ENCODE data around the gene PCCA. TPM values are rescaled to one million over a fixed set of nuclear protein-coding genes. Genes with fewer than 3 reads are reported as not detected.
A peak's percentile ranks its signal among the peaks of the same experiment; 100 is the strongest.
"Not testable (repeated sequence)": the region's sequence is repeated elsewhere in the genome, so short reads cannot be mapped to it uniquely, and the experiment has no call there.

Gene PCCA
- total RNA-seq, 1 donor from 2014 or later: 65.6 TPM

DNA sequence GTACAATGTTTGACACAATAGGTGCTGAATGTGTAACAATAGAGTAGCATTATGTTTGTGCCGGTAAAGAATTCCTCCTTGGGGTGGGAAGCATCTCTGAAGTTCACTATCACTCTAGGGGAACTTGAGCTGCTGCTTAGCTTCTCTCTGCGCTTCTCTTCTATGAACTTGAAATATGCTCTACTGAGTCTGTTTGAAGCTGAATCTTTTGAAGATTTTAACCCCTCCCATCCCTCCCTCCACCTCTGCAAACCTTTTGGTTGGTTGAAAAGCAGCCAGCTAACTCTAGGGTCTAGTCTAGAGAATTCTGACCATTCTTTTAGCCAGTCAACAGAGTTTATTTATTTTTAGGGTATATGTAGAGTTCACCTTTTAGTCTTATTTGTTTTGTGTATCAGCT, 2.5 kb downstream of the PCCA start:
- intact Hi-C loops (cut with DNase I): no loop called here
- ATAC-seq (ENCODE audit: poor library complexity) (no peak), DNase-seq (no peak)

DNA sequence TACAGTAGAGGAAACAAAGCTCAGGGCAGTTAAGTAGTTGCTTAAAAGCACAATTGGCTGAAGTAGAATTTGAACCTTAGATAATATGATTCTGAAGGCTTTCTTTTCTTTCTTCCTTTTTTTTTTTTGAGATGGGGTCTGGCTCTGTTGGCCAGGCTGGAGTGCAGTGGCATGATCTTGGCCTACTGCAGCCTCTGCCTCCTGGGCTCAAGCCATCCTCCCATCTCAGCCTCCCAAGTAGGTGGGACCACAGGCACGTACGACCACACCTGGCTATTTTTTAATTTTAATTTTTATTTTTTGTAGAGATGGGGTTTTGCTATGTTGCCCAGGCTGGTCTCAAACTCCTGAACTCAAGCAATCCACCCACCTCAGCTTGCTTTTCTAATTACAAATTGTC, 3.4 kb downstream of the PCCA start:
- ATAC-seq (ENCODE audit: poor library complexity); intact Hi-C loops (cut with DNase I); DNase-seq: not testable (repeated sequence)

DNA sequence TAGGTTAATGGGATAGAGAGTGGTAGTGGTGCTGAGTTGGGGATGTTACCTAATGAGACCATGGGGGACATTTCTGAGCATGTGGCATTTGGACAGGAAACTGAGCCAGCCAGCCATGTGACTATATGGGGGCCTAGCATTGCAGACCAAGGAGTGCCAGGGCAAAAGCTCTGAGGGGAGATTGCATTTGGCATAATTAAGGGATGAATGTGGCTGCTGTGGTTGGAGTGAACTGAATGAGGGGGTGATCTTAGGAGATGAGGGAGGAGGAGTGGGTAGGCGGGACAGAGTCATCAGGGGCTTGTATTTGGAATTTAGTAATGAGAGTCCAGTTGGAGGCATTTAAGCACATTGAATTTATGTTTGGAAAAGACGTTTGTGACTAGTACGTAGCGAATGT, 6.6 kb downstream of the PCCA start:
- intact Hi-C loops (cut with DNase I): no loop called here
- DNase-seq (no peak), ATAC-seq (ENCODE audit: poor library complexity) (no peak)

GRCh38 chr13:100096526-100096925, 7.6 kb downstream of the PCCA start:
- DNase-seq: no peak
- intact Hi-C loops (cut with DNase I): no loop called here
- no peak for ATAC-seq (ENCODE audit: poor library complexity)

GRCh38 chr13:100097821-100098220, 8.9 kb downstream of the PCCA start:
- ATAC-seq (ENCODE audit: poor library complexity): no peak
- intact Hi-C loops (cut with DNase I): no loop called here
- DNase-seq: no peak

- DNase-seq (no peak), ATAC-seq (ENCODE audit: poor library complexity) (no peak)
- intact Hi-C loops (cut with DNase I): no loop called here
These were observed 9.7 kb downstream of the PCCA start for GRCh38 chr13:100098445-100099116.

- ATAC-seq (ENCODE audit: poor library complexity); DNase-seq; intact Hi-C loops (cut with DNase I): not testable (repeated sequence)
These were observed 10.2 kb downstream of the PCCA start for GRCh38 chr13:100099117-100099445.

GRCh38 chr13:100100115-100100879, 11.4 kb downstream of the PCCA start:
- intact Hi-C loops (cut with DNase I): no loop called here
- ATAC-seq (ENCODE audit: poor library complexity) (peak; percentile 45), DNase-seq (no peak)

DNA sequence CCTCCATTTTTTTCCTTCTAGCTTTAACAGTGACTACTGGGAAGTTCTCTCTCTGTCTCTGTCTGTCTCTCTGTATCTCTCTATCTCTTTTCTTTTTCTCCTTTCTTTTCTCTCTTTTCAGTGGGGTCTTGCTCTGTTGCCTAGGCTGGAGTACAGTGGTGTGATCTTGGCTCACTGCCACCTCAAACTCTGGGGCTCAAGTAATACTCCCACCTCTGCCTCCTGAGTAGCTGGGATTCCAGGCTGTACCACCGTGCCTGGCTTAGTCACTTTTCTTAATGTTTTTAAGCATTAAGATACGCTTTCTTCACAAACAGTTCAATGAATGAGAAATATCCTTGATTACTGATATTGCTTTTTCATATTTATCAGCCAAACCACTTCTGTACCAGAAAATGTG, 13.1 kb downstream of the PCCA start:
- intact Hi-C loops (cut with DNase I): no loop called here
- no peak for ATAC-seq (ENCODE audit: poor library complexity)
- DNase-seq: no peak

GRCh38 chr13:100106005-100106404, 17.1 kb downstream of the PCCA start:
- intact Hi-C loops (cut with DNase I): no loop called here
- DNase-seq: no peak
- ATAC-seq (ENCODE audit: poor library complexity): no peak

GRCh38 chr13:100106705-100107104, 17.8 kb downstream of the PCCA start:
- no peak for DNase-seq
- intact Hi-C loops (cut with DNase I): no loop called here
- ATAC-seq (ENCODE audit: poor library complexity): no peak

DNA sequence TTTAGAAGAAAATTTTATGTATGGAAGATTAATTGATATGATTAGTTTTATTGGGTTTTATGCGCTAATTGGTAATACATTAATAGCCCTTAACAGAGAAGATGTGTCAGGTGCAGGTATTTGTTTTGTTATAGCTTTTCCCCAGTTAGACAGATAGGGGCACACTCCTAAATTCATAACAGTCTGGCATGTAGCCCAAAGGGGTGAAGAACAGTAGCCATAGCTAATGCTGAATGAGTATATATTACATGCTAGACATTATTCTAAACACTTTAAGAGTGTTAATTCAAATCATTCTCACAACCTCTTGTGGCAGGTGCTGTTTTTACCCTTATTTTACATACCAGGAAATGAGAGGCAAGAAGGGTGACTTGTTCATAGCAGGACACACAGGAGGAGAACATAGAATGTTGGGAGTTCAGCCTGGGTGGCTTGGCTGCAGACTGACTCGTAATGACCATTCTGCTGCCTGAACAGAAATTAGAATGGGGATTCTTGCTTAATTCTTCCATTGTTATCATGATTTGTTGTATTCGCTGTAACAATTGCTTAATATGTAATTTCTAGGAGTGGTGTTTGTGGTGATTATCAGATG, 20.1 kb downstream of the PCCA start:
- DNase-seq (no peak), ATAC-seq (ENCODE audit: poor library complexity) (no peak)

GRCh38 chr13:100110269-100110668, 21.4 kb downstream of the PCCA start:
- ATAC-seq (ENCODE audit: poor library complexity) (no peak), DNase-seq (no peak)
- intact Hi-C loops (cut with DNase I): no loop called here

More for the DNA sequence above, 20.1 kb downstream of the PCCA start:
- intact Hi-C loops (cut with DNase I): no loop called here

- intact Hi-C loops (cut with DNase I): no loop called here
- no peak for ATAC-seq (ENCODE audit: poor library complexity)
- no peak for DNase-seq
These were observed 23.4 kb downstream of the PCCA start for GRCh38 chr13:100112186-100112838.

- intact Hi-C loops (cut with DNase I): no loop called here
- DNase-seq (no peak), ATAC-seq (ENCODE audit: poor library complexity) (no peak)
These were observed 26.9 kb downstream of the PCCA start for GRCh38 chr13:100115693-100116254.

GRCh38 chr13:100124265-100124664, 35.4 kb downstream of the PCCA start:
- ATAC-seq (ENCODE audit: poor library complexity) (no peak), DNase-seq (no peak)
- intact Hi-C loops (cut with DNase I): no loop called here

- DNase-seq (no peak), ATAC-seq (ENCODE audit: poor library complexity) (no peak)
- intact Hi-C loops (cut with DNase I): no loop called here
These were observed 37.1 kb downstream of the PCCA start for GRCh38 chr13:100125946-100126345.

DNA sequence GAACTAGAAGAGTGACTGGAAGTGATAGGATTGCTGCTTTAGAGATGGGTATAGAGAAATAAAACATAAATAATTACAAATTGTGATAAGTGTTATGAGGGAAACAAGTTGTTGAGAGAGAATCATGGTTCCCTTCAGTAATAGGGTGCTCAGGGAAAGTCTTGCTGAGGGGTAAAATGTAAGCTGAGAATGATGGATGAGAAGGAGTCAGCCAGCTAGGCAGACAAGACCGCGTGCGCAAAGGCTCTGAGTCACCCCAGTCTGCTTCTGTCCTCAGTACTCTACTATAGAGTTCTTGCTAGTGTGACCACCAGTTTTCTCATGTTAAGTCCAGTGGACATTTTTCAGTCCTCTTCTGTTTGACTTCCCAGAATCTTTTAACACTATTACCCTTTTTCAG, 39.5 kb downstream of the PCCA start:
- intact Hi-C loops (cut with DNase I): no loop called here

GRCh38 chr13:100128838-100129237, 39.9 kb downstream of the PCCA start:
- ATAC-seq (ENCODE audit: poor library complexity) (no peak), DNase-seq (no peak)
- intact Hi-C loops (cut with DNase I): no loop called here

More for the DNA sequence above, 39.5 kb downstream of the PCCA start:
- DNase-seq (no peak), ATAC-seq (ENCODE audit: poor library complexity) (no peak)

Measured in Right ventricle myocardium superior (tissue), 1 donor.